ENCODE results near the gene SH3BGR. TPM values are rescaled to one million over a fixed set of nuclear protein-coding genes. Genes with fewer than 3 reads are reported as not detected.
A peak's percentile ranks its signal among the peaks of the same experiment; 100 is the strongest.

The SH3BGR gene
- total RNA-seq, 1 experiment from 2014 or later = 3.2 TPM

- no peak for TF ChIP-seq CTCF (IDR thresholded peaks at IDR 0.05; ENCODE audit: unreplicated experiment)
- CTCF ChIA-PET = no interaction called here
- Mint-ChIP-seq H3K27me3 (ENCODE audit: unreplicated experiment) (no peaks in the 10 kb centered on the region), H3K9me3 (ENCODE audit: low read depth, unreplicated experiment) (no peaks in the 10 kb centered on the region), H3K27ac (ENCODE audit: unreplicated experiment) (no peak overlapping the region), H3K36me3 (ENCODE audit: insufficient read depth, unreplicated experiment) (peaks cover 2% of the 10 kb centered on the region), H3K4me1 (ENCODE audit: low read depth, unreplicated experiment) (peaks cover 15% of the 10 kb centered on the region), H3K4me3 (ENCODE audit: low read depth, unreplicated experiment) (no peak overlapping the region)
- peak; percentile 35 for DNase-seq
- BruUV-seq (replicated peaks) = no TSS peak
- intact Hi-C loops (cut with micrococcal nuclease; ENCODE audit: unreplicated experiment) = no loop called here
These were observed 71.6 kb downstream of the SH3BGR start for GRCh38 chr21:39523399-39523798.

- intact Hi-C loops (cut with micrococcal nuclease; ENCODE audit: unreplicated experiment) = no loop called here
- DNase-seq = no peak
- Mint-ChIP-seq H3K4me1 (ENCODE audit: low read depth, unreplicated experiment) (peaks cover 19% of the 10 kb centered on the region), H3K4me3 (ENCODE audit: low read depth, unreplicated experiment) (no peak overlapping the region), H3K27me3 (ENCODE audit: unreplicated experiment) (no peaks in the 10 kb centered on the region), H3K9me3 (ENCODE audit: low read depth, unreplicated experiment) (no peaks in the 10 kb centered on the region), H3K36me3 (ENCODE audit: insufficient read depth, unreplicated experiment) (peaks cover 5% of the 10 kb centered on the region), H3K27ac (ENCODE audit: unreplicated experiment) (no peak overlapping the region)
- CTCF ChIA-PET = no interaction called here
- BruUV-seq (replicated peaks) = no TSS peak
- no peak for TF ChIP-seq CTCF (IDR thresholded peaks at IDR 0.05; ENCODE audit: unreplicated experiment)
These were observed 72.1 kb downstream of the SH3BGR start for GRCh38 chr21:39523915-39524314.

- H3K9me3 Mint-ChIP-seq (ENCODE audit: low read depth, unreplicated experiment) = no peaks in the 10 kb centered on the region
- peaks cover 19% of the 10 kb centered on the region for H3K4me1 Mint-ChIP-seq (ENCODE audit: low read depth, unreplicated experiment)
- H3K27ac Mint-ChIP-seq (ENCODE audit: unreplicated experiment) = no peak overlapping the region
- no peak for TF ChIP-seq CTCF (IDR thresholded peaks at IDR 0.05; ENCODE audit: unreplicated experiment)
- H3K27me3 Mint-ChIP-seq (ENCODE audit: unreplicated experiment) = no peaks in the 10 kb centered on the region
- intact Hi-C loops (cut with micrococcal nuclease; ENCODE audit: unreplicated experiment) = no loop called here
- H3K4me3 Mint-ChIP-seq (ENCODE audit: low read depth, unreplicated experiment) = no peak overlapping the region
- peaks cover 5% of the 10 kb centered on the region for H3K36me3 Mint-ChIP-seq (ENCODE audit: insufficient read depth, unreplicated experiment)
- BruUV-seq (replicated peaks) = no TSS peak
- CTCF ChIA-PET = no interaction called here
- no peak for DNase-seq
These were observed 73.4 kb downstream of the SH3BGR start for GRCh38 chr21:39525129-39525528.

GRCh38 chr21:39525601-39526000 is 73.8 kb downstream of the SH3BGR start:
- Mint-ChIP-seq H3K4me1 (ENCODE audit: low read depth, unreplicated experiment) (peaks cover 19% of the 10 kb centered on the region), H3K9me3 (ENCODE audit: low read depth, unreplicated experiment) (no peaks in the 10 kb centered on the region), H3K36me3 (ENCODE audit: insufficient read depth, unreplicated experiment) (peaks cover 5% of the 10 kb centered on the region), H3K27me3 (ENCODE audit: unreplicated experiment) (no peaks in the 10 kb centered on the region), H3K27ac (ENCODE audit: unreplicated experiment) (no peak overlapping the region), H3K4me3 (ENCODE audit: low read depth, unreplicated experiment) (no peak overlapping the region)
- intact Hi-C loops (cut with micrococcal nuclease; ENCODE audit: unreplicated experiment) = no loop called here
- DNase-seq = no peak
- no TSS peak for BruUV-seq (replicated peaks)
- no peak for TF ChIP-seq CTCF (IDR thresholded peaks at IDR 0.05; ENCODE audit: unreplicated experiment)
- CTCF ChIA-PET = no interaction called here
